GM10248 (cell line): ENCODE data around the gene STEAP2.

ENCODE experiments used
- CTCF ChIA-PET: fragments of 300-600 bp; sonication (Branson Sonifier 250); formaldehyde crosslinking; extraction: SDS; loops from one replicate; lab custom pipeline; 2021; ENCODE audit warnings: antibody characterized with exemption; lab: Yijun Ruan, JAX
- POLR2A ChIA-PET: fragments of 350-650 bp; sonication (Branson Sonifier 250); formaldehyde crosslinking; extraction: SDS; loops from one replicate; lab custom pipeline; 2020; ENCODE audit warnings: antibody characterized with exemption; lab: Yijun Ruan, JAX
- DNase-seq: peaks from one replicate; pipeline ENCODE4 v3.0.0; 2012; ENCODE audit errors: extremely low spot score
- TF ChIP-seq, protein P1 (sequence below): IDR thresholded peaks from 2 replicates; pipeline ENCODE4 v1.5.1; 2012; ENCODE audit warnings: mild to moderate bottlenecking, low read depth; ENCODE audit errors: extremely low read depth, missing control alignments, control extremely low read depth

Gene STEAP2

DNA sequence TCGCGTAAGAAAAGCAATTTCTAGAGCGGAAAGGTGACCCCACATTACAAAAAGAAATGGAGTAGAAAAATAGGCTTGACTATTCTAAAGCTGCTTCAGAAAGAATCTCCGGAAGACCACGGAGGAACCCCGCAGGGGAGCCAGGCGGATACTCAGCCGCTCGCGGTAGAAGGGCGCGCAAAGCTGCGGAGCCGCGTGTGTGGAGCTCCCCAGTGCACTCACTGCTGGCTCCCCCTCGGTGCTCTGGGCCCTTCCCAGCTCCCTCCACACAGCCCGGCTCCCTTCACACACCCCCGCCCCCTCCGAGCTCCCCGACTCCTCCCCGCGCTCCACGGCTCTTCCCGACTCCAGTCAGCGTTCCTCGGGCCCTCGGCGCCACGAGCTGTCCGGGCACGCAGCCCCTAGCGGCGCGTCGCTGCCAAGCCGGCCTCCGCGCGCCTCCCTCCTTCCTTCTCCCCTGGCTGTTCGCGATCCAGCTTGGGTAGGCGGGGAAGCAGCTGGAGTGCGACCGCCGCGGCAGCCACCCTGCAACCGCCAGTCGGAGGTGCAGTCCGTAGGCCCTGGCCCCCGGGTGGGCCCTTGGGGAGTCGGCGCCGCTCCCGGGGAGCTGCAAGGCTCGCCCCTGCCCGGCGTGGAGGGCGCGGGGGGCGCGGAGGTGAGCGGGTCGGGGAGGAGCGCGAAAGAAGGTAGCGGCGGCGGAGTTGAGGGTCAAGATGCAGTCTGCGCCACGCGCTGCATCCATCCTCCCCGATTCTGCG lies at the start of gene STEAP2:
STEAP2 (plus strand) TSS at position 350 of the 758 bp plus-strand sequence. CDS start 13,343 bp downstream, outside the sequence.
- CTCF ChIA-PET: interaction anchor here (0.7 to 3.3 kb wide), 19 partner anchors 13 to 216 kb away, joined by 3 to 16 read pairs (median 5); partner anchors contain the start of gene STEAP1
- peak; percentile 70 for DNase-seq
- TF ChIP-seq, protein P1, sequence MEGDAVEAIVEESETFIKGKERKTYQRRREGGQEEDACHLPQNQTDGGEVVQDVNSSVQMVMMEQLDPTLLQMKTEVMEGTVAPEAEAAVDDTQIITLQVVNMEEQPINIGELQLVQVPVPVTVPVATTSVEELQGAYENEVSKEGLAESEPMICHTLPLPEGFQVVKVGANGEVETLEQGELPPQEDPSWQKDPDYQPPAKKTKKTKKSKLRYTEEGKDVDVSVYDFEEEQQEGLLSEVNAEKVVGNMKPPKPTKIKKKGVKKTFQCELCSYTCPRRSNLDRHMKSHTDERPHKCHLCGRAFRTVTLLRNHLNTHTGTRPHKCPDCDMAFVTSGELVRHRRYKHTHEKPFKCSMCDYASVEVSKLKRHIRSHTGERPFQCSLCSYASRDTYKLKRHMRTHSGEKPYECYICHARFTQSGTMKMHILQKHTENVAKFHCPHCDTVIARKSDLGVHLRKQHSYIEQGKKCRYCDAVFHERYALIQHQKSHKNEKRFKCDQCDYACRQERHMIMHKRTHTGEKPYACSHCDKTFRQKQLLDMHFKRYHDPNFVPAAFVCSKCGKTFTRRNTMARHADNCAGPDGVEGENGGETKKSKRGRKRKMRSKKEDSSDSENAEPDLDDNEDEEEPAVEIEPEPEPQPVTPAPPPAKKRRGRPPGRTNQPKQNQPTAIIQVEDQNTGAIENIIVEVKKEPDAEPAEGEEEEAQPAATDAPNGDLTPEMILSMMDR: peak; percentile 67
- POLR2A ChIA-PET: no interaction called here

DNA sequence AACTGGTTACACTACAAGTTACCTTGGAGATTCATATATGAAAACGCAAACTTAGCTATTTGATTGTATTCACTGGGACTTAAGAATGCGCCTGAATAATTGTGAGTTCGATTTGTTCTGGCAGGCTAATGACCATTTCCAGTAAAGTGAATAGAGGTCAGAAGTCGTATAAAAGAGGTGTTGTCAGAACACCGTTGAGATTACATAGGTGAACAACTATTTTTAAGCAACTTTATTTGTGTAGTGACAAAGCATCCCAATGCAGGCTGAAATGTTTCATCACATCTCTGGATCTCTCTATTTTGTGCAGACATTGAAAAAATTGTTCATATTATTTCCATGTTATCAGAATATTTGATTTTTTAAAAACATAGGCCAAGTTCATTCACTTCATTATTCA lies 48.0 kb upstream of the STEAP2 start:
- POLR2A ChIA-PET: no interaction called here
- CTCF ChIA-PET: interaction anchor here (0.6 to 1.5 kb wide), 2 partner anchors 10 to 48 kb away, joined by 4 read pairs; partner anchors contain the start of genes STEAP1 and STEAP2
- TF ChIP-seq, protein P1: no peak
- DNase-seq: no peak

DNA sequence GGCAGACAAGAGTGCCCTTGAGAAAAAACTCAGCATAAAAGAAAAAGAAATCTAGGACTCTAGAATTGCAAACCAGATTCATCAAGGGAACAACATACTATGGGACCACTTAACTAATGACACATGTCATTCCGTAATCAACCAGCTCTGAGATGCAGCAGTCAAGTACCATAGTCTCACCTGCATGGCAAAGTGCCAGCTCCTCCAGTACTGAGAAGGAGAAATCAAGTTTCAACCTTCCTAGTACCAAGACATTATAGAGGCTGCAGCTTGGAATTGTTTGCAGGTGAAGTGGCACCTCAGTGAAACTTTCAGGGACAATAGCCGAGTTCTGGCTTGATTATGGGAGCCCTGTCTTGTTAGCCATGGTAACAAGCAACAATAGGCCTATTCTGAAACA lies 45.8 kb upstream of the STEAP2 start:
- POLR2A ChIA-PET: no interaction called here
- TF ChIP-seq, protein P1: no peak
- CTCF ChIA-PET: interaction anchor here (0.7 to 3.3 kb wide), 5 partner anchors 12 to 262 kb away, joined by 3 to 13 read pairs (median 4); partner anchors contain the start of gene STEAP1
- no peak for DNase-seq

DNA sequence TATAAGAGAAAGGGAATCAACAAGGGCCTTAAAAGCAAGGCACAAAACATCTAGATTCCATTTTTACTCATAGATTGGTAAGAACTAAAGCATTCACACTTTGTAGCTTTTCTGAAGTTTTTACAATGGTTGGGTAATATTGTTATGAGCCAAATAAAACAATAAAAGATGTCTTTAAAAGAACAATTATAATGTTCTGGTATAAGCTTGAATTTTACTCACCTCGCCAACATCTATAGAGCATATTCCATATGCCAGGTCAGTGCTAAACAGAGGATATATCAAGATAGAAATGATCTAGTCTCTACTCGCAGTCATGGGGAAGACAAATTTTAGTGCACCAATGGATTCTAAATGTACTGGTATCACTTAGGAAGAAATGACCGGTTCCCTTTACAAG lies 45.4 kb upstream of the STEAP2 start:
- DNase-seq: no peak
- TF ChIP-seq, protein P1: no peak
- CTCF ChIA-PET: interaction anchor here (0.7 to 3.3 kb wide), 7 partner anchors 12 to 261 kb away, joined by 3 to 13 read pairs (median 4); partner anchors contain the start of genes STEAP1 and STEAP2
- POLR2A ChIA-PET: no interaction called here

DNA sequence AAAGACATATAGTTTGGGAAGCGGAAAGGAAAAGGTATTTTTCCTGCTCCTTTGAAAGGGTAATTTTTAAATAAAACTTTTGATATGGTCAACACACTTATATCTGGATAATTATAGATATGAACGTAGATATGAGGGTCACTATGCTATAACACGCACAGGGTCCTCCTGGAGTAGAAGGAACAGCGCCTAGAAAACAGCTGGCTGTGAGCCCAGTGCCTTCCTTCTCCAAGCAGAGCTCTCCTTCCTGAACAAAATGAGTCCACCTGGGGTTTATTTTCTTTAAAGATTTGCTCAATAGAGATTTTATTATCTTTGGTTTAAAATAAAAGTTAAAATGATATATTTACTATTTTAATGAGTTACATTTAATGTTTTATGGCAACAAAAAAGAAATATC lies 44.2 kb upstream of the STEAP2 start:
- no peak for DNase-seq
- POLR2A ChIA-PET: no interaction called here
- TF ChIP-seq, protein P1: no peak
- CTCF ChIA-PET: interaction anchor here (1.2 to 1.5 kb wide), 2 partner anchors 44 to 144 kb away, joined by 3 to 5 read pairs; partner anchors contain the start of gene STEAP2

DNA sequence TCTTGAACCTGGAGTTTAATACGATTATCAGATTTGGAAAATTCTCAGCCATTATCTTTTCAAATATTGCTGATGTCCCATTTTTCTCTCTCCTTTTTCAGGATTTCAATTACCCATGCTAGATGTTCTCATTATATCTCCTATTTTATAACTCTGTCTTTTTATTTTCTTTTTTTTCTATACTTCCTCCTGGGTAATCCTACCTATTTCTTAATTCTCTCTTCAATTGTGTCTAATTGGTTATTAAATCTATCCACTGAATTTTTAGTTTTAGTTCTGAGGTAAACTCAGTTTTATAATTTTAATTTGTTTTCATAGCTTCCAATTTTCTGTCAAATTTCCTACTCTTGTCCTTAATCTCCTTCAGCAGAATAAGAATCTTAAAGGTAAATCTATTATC lies 41.6 kb upstream of the STEAP2 start:
- ChIA-PET CTCF (no interaction called here), POLR2A (no interaction called here)
- no peak for DNase-seq
- TF ChIP-seq, protein P1: no peak
